GM21529 (cell line): ENCODE measurements around the gene CDKAL1.
"Not testable (repeated sequence)": the region's sequence is repeated elsewhere in the genome, so short reads cannot be mapped to it uniquely, and the experiment has no call there.

Experiments
- ATAC-seq: cut with Tn5 transposase; IDR thresholded peaks from one replicate; pipeline ENCODE4 v1.9.1; 2021; ENCODE audit not compliant: unreplicated experiment

Gene CDKAL1

DNA sequence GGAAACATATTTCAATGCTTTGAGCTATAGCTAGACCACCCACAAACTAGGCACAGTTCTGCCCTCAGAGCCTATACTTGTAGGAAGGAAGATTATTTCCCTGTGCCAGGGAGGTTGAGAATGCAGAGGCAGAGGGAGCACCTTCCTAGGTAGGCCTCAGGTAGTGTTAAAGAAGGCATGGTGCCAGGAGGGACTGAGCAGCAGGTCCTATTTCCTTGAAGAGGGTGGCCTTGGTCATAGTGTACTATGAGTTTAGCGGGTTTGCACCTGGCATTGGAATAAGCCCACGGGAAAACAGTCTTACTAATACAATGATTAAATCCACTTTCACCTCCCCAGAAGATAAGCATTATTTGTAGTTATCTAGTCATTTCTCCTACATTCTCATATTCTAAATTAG, 375.4 kb downstream of the CDKAL1 start:
- ATAC-seq: no peak

GRCh38 chr6:20911712-20912111, 377.5 kb downstream of the CDKAL1 start:
- no peak for ATAC-seq

DNA sequence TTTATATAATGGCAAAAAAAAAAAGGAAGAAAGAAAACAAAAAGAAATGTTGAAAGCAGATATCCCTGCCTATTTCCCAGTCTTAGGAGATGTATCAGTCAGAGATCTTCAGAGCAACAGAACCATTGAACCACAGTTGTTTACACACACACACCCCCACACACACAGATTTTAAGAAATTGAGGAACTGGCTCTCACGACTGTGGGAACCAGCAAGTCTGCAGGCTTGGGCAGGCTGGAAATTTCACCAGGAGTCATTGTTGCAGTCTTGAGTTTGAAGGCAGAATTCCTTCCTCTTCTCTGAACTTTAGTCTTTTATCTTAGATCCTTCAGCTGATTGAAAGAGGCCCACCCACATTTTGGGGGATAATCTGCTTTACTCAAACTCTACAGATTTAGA, 380.9 kb downstream of the CDKAL1 start:
- ATAC-seq: no peak

GRCh38 chr6:20915626-20916025, 381.4 kb downstream of the CDKAL1 start:
- ATAC-seq: no peak

DNA sequence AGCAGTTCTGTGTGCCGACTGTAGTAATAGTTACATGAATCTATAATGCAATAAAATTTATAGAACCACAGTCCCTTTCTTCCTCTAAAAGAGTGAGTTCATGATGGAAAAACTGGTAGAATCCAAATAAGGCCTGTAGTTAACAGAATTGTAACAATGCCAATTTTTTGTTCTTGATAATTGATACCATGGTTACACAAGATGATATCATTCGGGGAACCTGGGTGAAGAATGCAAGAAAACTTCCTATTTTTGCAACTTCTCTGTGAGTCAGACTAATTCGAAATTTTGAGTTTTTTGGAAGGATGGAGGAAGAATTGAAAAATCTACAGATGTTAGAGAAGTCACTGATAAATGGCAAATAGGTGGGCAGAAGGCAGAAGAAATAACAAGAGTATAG, 381.8 kb downstream of the CDKAL1 start:
- ATAC-seq: no peak

DNA sequence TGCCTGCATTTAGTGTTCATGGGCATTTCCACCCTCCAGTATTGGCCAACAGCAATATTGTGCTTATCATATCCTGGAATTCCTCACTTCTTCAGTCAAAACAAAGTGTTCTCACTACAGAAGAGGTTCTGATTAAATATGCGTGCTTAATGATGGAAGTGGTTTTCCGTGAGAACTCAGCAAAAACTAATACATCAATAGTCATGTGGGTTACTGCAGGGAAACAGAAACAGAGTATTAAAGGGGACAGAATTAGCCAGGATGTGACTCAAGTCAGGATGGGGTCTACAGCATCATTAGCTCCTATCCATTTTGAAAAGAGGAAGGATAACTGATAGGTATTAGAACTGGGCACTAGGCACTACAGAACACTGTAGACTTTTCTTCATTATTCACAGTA, 384.6 kb downstream of the CDKAL1 start:
- peak; percentile 45 for ATAC-seq

DNA sequence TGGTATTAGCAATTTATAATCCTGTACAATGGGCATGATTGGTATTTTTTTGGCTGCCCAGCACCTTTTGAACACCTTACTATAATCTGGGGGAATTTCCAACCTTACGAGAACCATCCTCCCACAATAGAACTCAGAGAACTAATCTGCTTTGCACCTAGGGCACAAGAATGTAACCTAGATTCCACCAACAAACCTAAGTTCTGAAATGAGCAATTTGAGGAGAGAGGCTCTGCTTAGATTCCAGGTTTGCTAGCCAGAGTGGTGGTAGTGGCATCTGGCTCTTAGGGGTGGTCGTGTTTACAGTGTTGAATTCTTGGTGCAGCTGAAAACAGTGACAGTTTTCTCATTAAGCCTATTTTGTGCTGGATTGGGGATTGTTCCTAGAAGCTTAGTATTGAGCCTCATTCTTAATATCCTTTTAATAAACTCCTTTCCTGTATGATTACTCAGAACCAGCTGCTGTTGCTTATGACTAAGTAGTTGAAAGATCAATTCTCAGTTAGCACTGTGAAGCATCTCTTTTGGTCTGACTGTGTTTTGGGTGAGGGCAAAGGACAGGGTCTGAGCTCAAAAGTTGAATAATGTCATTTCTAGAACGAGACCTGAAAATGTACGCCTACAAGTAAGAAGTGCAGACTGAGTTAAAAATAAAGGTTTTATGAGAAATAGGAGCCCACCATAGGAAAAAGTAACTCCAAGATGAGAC, 385.6 kb downstream of the CDKAL1 start:
- ATAC-seq: peak; percentile 88

GRCh38 chr6:20921578-20921977, 387.3 kb downstream of the CDKAL1 start:
- no peak for ATAC-seq

GRCh38 chr6:20922743-20923142, 388.5 kb downstream of the CDKAL1 start:
- no peak for ATAC-seq

- not testable (repeated sequence) for ATAC-seq
Measured at GRCh38 chr6:20924094-20924493, 389.8 kb downstream of the CDKAL1 start.

DNA sequence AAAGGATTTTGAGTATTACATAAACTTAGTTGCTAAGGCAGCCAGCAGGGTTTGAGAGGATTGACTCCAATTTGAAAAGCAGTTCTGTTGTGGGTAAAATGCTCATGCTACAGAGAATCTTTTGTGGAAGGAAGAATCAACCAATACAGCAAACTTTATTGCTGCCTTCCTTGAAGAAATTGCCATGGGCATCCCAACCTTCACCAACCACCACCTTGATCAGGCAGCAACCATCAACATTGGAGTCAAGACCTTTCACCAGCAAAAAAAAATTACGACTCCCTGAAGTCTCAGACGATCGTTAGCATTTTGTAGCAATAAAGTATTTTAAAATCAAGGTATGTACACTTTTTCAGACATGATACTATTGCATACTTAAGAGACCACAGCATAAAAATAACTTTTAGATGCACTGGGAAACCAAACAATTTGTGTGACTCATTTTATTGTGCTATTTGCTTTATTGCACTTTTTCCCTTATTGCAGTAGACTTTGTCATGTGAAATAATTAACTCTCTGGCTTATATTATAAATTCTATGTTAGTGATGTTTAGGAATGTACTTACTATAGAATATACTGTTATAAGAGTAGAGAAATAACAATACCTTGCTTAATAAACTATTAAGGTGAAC, 390.8 kb downstream of the CDKAL1 start:
- no peak for ATAC-seq

GRCh38 chr6:20927130-20927860, 393.0 kb downstream of the CDKAL1 start:
- ATAC-seq: no peak

- ATAC-seq: no peak
Measured at GRCh38 chr6:20929283-20929682, 395.0 kb downstream of the CDKAL1 start.

- no peak for ATAC-seq
Measured at GRCh38 chr6:20931093-20931492, 396.8 kb downstream of the CDKAL1 start.

DNA sequence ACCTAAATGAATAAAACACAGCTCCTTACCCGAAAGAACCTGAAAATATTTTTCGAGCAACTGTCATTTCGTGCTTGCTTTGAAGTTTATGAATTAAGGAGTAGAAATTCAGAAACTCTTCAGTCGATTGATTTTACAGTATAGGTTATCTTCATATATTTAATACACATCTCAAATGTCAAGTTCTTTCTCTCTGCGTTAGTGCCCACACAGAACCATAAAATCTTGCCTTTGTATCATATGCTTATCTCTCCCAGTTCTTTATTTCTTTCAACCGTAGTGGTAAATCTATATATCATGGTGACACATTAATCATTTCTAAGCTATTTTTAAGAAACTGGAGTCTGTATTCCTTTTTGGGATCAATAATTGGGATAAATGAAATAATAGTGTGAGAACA, 397.5 kb downstream of the CDKAL1 start:
- no peak for ATAC-seq

DNA sequence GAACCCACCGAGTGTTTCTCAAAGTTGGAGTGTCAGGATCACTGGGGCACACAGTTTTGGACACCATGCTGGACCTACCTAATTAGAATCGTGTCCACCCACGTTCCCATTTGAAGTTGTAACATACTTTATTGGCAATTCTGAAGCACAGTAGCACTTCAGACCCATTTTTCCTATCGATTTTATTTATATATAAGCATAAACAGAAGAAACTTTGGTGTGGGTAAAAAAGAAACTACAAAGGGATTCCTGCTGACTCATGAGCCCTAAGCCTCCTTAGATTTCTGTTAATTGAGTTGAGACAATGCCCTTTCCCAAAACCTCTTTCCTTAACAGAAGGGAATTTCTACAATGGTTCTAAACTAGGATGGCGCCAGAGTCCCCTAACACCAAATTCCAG, 398.0 kb downstream of the CDKAL1 start:
- no peak for ATAC-seq

- no peak for ATAC-seq
Measured at GRCh38 chr6:20933057-20933788, 399.0 kb downstream of the CDKAL1 start.

DNA sequence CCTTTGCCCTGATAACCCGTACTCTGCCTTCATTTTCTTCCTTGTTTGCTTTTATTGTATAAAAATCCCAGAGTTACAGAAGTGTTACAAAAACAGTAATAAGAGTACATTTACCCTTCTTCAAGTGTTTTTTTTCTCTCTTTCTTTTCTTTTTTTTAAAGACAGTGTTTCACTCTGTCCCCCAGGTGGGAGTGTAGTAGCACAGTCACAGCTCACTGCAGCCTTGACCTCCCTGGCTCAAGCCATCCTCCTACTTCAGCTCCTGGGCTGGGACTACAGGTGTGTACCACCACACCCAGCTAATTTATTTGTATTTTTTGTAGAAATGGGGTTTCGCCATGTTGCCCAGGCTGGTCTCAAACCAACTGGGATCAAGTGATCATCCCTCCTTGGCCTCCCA, 402.7 kb downstream of the CDKAL1 start:
- no peak for ATAC-seq

DNA sequence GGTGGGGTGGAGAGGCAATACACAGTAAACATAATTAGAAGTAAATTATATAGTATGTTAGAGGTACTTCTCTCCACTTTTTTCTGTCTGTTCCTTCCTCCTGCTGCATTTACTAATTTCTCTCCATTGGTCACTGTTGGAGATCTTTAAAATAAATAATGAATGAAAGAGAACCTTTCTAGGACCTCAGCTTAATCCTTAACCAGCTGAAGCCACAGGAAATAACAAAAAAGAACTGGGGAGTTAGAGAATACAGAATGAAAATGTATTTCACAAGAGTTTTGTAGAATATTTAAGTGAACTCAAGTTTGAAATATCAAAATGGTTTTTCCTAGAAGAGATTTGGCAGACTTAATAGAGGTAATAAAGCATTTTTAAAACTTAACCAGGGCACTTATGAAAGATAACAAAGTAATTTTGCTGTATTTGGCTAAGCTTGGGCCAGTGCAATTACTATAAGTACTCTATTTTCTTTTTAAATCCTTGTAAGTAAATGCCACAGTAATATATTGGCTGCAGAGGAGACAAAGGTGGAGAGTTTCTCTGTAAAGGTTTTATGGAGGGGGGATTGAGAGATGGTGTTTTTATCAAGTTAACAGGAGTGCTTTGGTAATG, 405.0 kb downstream of the CDKAL1 start:
- no peak for ATAC-seq

- ATAC-seq: no peak
Measured at GRCh38 chr6:20943040-20943627, 408.9 kb downstream of the CDKAL1 start.

- ATAC-seq: no peak
Measured at GRCh38 chr6:20943922-20944321, 409.7 kb downstream of the CDKAL1 start.
